Stimulated activated CD4-positive, alpha-beta T cell treated with anti-CD3 and anti-CD28 coated beads, Interleukin-4, amount 100 ng/mL, for 48 hours (primary cell): Measurements from ENCODE around the gene CYP2A7.
"Not testable (repeated sequence)": the region's sequence is repeated elsewhere in the genome, so short reads cannot be mapped to it uniquely, and the experiment has no call there.

ENCODE experiments used
- DNase-seq, 2 donors: peaks; one replicate each; pipeline ENCODE4 v3.0.0-alpha.2; 2020; ENCODE audit warnings: low read depth in 2 of 2

CYP2A7 gene

GRCh38 chr19:40899964-40900363 is 17.9 kb upstream of the CYP2A7 start:
- DNase-seq: not testable (repeated sequence)

GRCh38 chr19:40896843-40897789 is 15.1 kb upstream of the CYP2A7 start:
- not testable (repeated sequence) for DNase-seq

- DNase-seq: no peak
Observed at GRCh38 chr19:40896418-40896796, 14.4 kb upstream of the CYP2A7 start.

- no peak for DNase-seq
Observed at GRCh38 chr19:40893112-40893511, 11.1 kb upstream of the CYP2A7 start.

DNA sequence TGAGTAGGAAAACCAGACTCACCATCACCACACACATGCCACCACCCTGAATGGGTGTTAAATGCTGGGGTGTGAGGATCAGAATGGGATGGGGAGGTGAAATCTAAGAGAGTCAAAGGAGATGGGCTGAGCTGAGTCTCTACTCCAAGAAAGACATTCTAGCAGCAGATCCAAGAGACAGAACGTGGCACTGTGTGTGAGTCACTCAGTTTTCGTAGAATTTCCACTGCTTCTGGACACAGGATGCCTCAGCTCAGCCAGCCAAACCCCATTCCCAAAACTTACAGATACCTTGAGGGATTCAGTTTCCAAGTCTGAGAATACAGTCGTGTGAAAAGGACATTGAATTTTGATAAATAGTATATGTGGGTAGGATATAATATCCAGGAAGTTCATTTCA is 7.3 kb upstream of the CYP2A7 start:
- no peak for DNase-seq

DNA sequence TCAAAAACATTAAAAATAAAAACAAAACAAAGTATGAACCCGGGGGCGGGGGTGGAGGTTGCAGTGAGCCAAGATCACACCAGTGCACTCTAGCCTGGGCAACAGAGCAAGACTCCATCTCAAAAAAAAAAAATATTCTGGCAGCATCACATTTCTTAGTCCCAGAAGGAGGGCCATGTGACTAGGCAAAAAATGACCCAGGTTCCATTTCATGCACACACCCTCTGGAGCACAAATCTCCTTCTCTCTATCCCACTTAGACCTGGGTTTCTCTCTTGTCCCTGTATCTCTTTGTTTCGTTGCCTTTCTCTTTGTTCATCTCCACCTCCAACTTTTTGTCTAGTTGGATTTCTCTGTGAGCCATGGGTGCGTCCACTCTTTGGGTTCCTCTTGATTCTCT is 6.2 kb upstream of the CYP2A7 start:
- DNase-seq: no peak

DNA sequence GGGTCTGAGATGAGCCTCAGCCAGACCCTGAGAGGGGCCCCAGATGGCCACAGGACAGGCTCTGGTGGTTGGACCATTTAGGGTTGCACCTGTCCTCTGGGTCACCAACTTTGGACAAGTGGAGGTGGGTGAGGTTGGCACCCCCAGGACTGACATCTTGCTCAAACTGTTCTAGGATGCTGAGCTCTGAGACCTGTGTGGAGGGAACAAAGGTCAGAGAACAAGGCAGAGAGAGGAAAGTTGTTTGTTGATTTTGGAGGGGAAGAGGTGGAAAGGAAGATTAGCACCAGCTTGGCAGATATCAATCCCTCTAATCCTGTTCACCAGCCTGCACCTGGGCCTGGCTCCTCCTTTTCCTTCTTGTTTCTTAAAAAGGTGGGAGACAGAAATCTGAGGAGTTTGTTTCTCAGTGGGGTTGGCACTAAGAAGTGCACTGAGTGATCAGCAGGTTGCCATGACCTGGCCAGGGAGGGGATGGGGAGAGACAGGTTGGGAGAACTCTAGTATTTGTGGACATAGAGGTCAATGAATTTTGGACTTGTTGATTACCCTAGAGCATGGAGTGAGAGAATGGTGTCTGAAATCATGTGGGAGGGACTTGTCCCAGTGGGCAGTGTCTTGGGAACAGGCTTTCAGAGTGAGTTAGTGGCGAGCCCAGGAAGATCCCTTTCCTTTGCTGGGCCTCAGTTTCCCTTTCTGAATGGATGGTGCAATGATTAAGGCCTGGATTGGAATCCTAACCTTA is 2.3 kb upstream of the CYP2A7 start:
- not testable (repeated sequence) for DNase-seq

GRCh38 chr19:40879349-40879748 is 2.7 kb downstream of the CYP2A7 start:
- DNase-seq: not testable (repeated sequence)

DNA sequence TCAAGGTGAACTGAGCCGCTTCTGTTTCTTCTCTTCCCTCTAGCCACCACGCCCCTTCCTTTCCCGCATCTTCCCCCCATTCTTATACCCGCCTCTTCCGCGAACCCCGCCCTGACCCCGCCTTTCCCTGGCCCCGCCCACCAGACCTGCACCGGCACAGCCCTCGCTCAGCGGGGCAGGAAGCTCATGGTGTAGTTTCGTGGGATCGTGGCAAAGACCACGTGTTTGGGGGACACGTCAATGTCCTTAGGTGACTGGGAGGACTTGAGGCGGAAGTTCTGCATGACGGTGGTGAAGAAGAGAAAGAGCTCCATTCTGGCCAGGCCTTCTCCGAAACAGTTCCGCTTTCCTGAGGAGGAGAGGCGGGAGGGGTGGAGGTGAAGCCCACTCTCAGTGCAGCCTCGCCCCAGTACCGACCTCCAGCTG is 6.5 kb downstream of the CYP2A7 start:
- DNase-seq: peak; percentile 84 to 90

GRCh38 chr19:40874874-40875273 is 7.2 kb downstream of the CYP2A7 start:
- not testable (repeated sequence) for DNase-seq

DNA sequence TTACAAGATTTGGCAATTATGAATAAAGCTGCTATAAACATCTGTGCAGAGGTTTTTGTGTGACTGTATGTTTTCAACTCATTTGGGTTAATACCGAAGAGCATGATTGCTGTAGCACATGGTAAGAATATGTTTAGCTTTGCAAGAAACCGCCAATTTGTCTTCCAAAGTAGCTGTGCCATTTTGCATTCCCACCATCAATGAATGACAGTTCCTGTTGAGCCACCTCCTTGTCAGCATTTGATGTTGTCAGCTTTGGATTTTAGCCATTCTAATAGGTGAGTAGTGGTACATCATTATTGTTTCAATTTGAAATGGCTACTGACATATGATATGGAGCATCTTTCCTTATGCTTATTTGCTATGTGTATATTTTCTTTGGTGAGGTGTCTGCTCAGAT is 8.2 kb downstream of the CYP2A7 start:
- DNase-seq: not testable (repeated sequence)

DNA sequence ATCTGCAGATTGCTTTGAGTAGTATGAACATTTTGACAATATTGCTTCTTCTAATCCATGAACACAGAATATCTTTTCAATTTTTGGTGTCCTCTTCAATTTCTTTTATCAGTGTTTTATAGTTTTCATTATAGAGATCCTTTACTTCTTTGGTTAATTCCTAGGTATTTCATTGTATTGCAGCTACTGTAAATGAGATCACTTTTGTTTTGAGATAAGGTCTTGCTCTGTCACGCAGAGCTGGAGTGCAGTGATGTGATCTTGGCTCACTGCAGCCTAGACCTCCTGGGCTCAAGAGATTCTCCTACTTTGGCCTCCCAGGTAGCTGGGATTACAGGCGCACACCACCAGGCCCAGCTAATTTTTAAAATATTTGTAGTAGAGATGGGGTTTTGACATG is 9.8 kb downstream of the CYP2A7 start:
- no peak for DNase-seq

DNA sequence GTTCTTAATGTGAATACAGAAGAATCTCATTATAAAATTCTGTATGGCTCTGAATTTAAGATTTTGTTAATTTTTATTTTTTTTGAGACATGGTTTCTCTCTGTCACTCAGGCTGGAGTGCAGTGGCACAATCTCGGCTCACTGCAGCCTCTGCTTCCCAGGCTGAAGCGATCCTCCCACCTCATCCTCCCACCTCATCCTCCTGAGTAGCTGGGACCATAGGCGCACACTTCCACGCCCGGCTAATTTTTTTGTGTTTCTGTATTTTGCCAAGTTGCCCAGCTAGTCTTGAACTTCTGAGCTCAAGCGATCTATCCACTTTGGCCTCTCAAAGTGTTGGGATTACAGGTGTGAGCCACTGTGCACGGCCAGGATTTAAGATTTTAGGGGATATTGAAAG is 14.3 kb downstream of the CYP2A7 start:
- DNase-seq: no peak

GRCh38 chr19:40864739-40865496 is 17.1 kb downstream of the CYP2A7 start:
- not testable (repeated sequence) for DNase-seq

DNA sequence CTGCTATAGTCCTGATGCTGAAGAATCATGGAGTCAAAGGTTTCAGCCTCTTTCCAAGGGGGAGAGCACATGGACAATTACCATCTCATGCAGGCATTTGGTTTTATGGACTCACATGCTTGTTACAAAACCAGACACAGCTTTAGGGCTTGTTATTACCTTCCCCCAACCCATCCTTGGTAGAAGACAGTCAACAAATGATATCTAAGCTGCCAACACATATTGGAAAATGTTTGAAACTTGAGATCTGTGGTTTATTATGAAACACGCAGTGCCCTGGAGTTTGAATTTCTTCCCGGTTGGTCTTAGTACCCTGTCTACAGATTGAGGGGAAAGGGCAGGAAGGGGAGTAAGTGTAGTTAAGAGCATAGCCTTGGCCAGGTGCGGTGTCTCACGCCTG is 19.2 kb downstream of the CYP2A7 start:
- no peak for DNase-seq

DNA sequence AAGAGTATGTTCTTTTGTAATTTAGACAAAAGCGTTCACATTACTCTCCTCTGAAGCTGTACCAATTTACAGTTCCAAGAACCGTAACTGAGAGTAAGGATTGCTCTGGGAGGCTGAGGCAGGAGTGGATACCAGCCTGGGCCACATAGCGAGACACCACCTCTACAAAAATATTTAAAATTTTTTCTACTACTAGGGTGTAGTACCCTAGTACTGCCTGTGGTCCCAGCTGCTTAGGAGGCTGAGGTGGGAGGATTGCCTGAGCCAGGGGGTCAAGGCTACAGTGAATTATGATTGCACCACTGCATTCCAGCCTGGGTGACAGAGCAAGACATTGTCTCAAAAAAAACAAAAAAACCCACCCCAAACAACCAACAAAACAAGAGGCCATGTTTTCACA is 19.7 kb downstream of the CYP2A7 start:
- DNase-seq: no peak

DNA sequence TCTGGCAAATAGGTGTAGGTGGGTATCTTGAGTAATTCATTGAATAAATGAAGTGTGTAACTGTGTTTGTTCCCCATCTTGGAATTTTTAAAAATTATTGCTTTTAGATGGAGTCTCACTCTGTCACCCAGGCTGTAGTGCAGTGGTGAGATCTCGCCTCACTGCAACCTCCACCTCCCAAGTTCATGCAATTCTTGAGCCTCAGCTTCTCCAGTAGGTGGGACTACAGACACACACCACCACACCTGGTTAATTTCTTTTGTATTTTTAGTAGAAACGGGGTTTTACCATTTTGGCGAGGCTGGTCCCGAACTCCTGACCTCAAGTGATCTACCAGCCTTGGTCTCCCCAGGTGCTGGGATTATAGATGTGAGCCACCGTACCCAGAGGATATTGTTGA is 23.9 kb downstream of the CYP2A7 start:
- DNase-seq: no peak

- not testable (repeated sequence) for DNase-seq
Observed at GRCh38 chr19:40852467-40853152, 29.4 kb downstream of the CYP2A7 start.

DNA sequence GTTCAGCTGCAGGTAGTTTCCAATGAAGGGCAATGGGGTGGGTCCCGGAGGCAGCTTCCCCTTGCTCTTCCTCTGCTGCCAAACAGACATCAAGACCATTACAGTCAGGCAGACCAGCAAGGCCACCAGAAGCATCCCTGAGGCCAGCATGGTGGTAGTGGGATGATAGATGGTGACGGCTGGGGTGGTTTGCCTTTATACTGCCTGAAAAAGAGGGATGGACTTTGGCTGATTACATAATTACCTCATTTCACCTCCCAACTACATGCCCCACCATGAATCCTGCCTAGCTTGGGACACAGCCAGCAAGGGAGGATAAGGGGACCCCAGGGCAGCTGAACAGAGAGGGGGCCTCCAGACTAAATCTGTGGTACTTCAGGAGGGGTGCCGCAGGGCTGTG is 31.8 kb downstream of the CYP2A7 start, which contains the start of gene CYP2A6:
Gene CYP2A6 (minus strand): TSS at position 171 of the 400 bp plus-strand sequence. CDS start 21 bp downstream, at position 150.
- not testable (repeated sequence) for DNase-seq

GRCh38 chr19:40846722-40847121 is 35.3 kb downstream of the CYP2A7 start:
- DNase-seq: not testable (repeated sequence)

- peak; percentile 34 to 49 for DNase-seq
Observed at GRCh38 chr19:40843653-40844052, 38.4 kb downstream of the CYP2A7 start.
